Activated effector memory CD4-positive, alpha-beta T cell treated with Interleukin-2 at 50 U/mL for 16 hours (primary cell): Measurements from ENCODE around the gene POU3F3.

Experiments used
- DNase-seq: peaks from one replicate; pipeline ENCODE4 v3.0.0-alpha.2; 2020

The POU3F3 gene

GRCh38 chr2:104878863-104879512 is 25.1 kb downstream of the POU3F3 start:
- no peak for DNase-seq

- no peak for DNase-seq
These were observed 26.2 kb downstream of the POU3F3 start for GRCh38 chr2:104880076-104880475.

GRCh38 chr2:104883357-104883756 is 29.4 kb downstream of the POU3F3 start:
- DNase-seq: no peak

- DNase-seq: no peak
These were observed 31.3 kb downstream of the POU3F3 start for GRCh38 chr2:104885119-104885782.

GRCh38 chr2:104887676-104888075 is 33.8 kb downstream of the POU3F3 start:
- no peak for DNase-seq

GRCh38 chr2:104888489-104889258 is 34.8 kb downstream of the POU3F3 start:
- no peak for DNase-seq

GRCh38 chr2:104889291-104889959 is 35.5 kb downstream of the POU3F3 start:
- no peak for DNase-seq

GRCh38 chr2:104889960-104890684 is 36.2 kb downstream of the POU3F3 start:
- no peak for DNase-seq

- DNase-seq: no peak
These were observed 36.8 kb downstream of the POU3F3 start for GRCh38 chr2:104890685-104891069.

GRCh38 chr2:104891145-104891544 is 37.2 kb downstream of the POU3F3 start:
- DNase-seq: no peak

- DNase-seq: no peak
These were observed 42.5 kb downstream of the POU3F3 start for GRCh38 chr2:104896446-104896845.

GRCh38 chr2:104897515-104898184 is 43.7 kb downstream of the POU3F3 start:
- DNase-seq: no peak

GRCh38 chr2:104900608-104901007 is 46.7 kb downstream of the POU3F3 start:
- DNase-seq: no peak

GRCh38 chr2:104901037-104901881 is 47.3 kb downstream of the POU3F3 start:
- DNase-seq: no peak

- DNase-seq: no peak
These were observed 48.4 kb downstream of the POU3F3 start for GRCh38 chr2:104902317-104902716.
